Right lobe of liver (tissue), 4 donors: Measurements from ENCODE around the gene GSTA3.

Source experiments
- POLR2A ChIP-seq: fragments of 450-650 bp; IDR thresholded peaks from one replicate; pipeline ENCODE4 v1.6.1; 2017; ENCODE audit warnings: antibody characterized with exemption, mild to moderate bottlenecking
- TF ChIP-seq, protein P1 (sequence below), 4 donors: fragments of 200-600 bp in 3 of 4; fragments of 450-650 bp in 1 of 4; IDR thresholded peaks; one replicate each; pipeline versions ENCODE4 v1.5.1 to v1.8.0; 2016 to 2022; ENCODE audit warnings: antibody characterized with exemption in 4 of 4, mild to moderate bottlenecking in 2 of 4
- donor health status: DM: no; HTN: no; CAD: no.
- donor health status: DM: no; HTN: no; CAD: no.
- donor health status: DM: no; HTN: yes; CAD: no.

DNA sequence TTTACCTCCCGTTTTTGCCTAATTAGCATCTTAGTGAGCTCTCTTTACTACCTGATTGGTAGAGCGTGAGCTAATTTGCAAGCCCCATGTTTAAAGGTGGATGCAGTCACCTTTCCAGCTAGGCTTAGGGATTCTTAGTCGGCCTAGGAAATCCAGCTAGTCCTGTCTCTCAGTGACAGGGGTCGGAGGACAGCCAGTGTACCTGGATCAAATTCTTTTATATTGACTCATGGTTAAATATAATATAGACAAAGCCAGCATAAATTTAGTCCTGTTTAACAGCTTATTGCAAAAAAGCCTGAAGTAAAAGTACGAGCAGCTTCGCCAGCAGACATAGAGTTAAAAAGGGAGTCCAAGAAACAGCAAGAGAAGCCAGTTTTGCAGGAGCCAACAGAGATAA, 12.2 kb upstream of the GSTA3 start:
- TF ChIP-seq, protein P1, sequence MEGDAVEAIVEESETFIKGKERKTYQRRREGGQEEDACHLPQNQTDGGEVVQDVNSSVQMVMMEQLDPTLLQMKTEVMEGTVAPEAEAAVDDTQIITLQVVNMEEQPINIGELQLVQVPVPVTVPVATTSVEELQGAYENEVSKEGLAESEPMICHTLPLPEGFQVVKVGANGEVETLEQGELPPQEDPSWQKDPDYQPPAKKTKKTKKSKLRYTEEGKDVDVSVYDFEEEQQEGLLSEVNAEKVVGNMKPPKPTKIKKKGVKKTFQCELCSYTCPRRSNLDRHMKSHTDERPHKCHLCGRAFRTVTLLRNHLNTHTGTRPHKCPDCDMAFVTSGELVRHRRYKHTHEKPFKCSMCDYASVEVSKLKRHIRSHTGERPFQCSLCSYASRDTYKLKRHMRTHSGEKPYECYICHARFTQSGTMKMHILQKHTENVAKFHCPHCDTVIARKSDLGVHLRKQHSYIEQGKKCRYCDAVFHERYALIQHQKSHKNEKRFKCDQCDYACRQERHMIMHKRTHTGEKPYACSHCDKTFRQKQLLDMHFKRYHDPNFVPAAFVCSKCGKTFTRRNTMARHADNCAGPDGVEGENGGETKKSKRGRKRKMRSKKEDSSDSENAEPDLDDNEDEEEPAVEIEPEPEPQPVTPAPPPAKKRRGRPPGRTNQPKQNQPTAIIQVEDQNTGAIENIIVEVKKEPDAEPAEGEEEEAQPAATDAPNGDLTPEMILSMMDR (IDR thresholded peaks at IDR 0.05) = no peak
- TF ChIP-seq POLR2A = no peak
